ENCODE data around the gene ADAP2.

Gene ADAP2

DNA sequence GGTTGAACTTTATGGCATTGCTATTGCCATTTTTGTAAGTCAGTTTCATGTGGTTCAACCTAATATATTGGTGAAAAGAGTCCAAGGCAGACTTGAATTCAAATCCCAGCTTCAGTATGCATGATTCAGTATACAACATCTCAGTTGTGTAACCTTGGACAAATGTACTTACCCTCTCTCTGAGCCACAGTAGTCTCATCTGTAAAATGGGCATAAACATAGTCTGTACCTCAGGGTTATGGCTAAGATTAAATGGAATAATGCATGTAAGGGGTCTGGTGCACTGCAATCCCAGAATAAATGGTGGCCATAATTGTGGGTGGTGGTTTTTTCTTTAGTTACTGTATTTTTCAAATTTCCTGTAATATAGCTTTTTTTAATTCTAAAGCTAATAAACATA, 4.7 kb upstream of the ADAP2 start:
- TF ChIP-seq POLR2AphosphoS5 (IDR thresholded peaks at IDR 0.05; ENCODE audit: low read depth, low read length) (no peak), FOXP2 (optimal IDR thresholded peaks at IDR 0.05; ENCODE audit: borderline replicate concordance, extremely low read depth, extremely low read length, insufficient read depth) (no peak), TAF1 (IDR thresholded peaks at IDR 0.05; ENCODE audit: borderline replicate concordance, insufficient read depth, low read length) (no peak), SIN3A (IDR thresholded peaks at IDR 0.05; ENCODE audit: borderline replicate concordance, insufficient read depth, low read length) (no peak)
- TF ChIP-seq, protein P1, sequence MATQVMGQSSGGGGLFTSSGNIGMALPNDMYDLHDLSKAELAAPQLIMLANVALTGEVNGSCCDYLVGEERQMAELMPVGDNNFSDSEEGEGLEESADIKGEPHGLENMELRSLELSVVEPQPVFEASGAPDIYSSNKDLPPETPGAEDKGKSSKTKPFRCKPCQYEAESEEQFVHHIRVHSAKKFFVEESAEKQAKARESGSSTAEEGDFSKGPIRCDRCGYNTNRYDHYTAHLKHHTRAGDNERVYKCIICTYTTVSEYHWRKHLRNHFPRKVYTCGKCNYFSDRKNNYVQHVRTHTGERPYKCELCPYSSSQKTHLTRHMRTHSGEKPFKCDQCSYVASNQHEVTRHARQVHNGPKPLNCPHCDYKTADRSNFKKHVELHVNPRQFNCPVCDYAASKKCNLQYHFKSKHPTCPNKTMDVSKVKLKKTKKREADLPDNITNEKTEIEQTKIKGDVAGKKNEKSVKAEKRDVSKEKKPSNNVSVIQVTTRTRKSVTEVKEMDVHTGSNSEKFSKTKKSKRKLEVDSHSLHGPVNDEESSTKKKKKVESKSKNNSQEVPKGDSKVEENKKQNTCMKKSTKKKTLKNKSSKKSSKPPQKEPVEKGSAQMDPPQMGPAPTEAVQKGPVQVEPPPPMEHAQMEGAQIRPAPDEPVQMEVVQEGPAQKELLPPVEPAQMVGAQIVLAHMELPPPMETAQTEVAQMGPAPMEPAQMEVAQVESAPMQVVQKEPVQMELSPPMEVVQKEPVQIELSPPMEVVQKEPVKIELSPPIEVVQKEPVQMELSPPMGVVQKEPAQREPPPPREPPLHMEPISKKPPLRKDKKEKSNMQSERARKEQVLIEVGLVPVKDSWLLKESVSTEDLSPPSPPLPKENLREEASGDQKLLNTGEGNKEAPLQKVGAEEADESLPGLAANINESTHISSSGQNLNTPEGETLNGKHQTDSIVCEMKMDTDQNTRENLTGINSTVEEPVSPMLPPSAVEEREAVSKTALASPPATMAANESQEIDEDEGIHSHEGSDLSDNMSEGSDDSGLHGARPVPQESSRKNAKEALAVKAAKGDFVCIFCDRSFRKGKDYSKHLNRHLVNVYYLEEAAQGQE (IDR thresholded peaks at IDR 0.05; ENCODE audit: insufficient read depth in 1 of 2, low read depth in 2 of 2, low read length in 2 of 2), result no peak

DNA sequence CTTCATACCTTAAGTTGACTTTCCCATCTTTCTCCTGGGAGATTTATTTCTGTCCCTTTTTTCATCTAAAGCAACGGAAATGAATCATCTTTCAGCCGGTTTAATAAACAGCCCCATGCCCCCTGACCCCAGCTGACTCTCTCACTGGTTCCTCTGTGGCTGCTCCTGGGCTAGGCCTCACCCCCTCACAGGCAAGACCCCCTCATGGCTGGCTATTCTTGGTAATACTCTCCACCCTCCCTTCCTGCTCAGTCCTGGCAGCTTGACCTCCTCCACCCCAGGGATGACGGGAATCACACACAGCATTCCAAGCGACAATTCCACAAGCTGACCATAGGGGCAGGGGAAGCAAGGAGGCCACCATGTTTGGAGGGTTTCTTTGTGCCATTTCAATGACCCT, 1.5 kb upstream of the ADAP2 start:
- TF ChIP-seq TAF1 (IDR thresholded peaks at IDR 0.05; ENCODE audit: borderline replicate concordance, insufficient read depth, low read length), result no peak
- no peak for TF ChIP-seq POLR2AphosphoS5 (IDR thresholded peaks at IDR 0.05; ENCODE audit: low read depth, low read length)
- no peak for TF ChIP-seq FOXP2 (optimal IDR thresholded peaks at IDR 0.05; ENCODE audit: borderline replicate concordance, extremely low read depth, extremely low read length, insufficient read depth)
- TF ChIP-seq, protein P1 (IDR thresholded peaks at IDR 0.05; ENCODE audit: insufficient read depth in 1 of 2, low read depth in 2 of 2, low read length in 2 of 2), result no peak
- TF ChIP-seq SIN3A (IDR thresholded peaks at IDR 0.05; ENCODE audit: borderline replicate concordance, insufficient read depth, low read length), result no peak

DNA sequence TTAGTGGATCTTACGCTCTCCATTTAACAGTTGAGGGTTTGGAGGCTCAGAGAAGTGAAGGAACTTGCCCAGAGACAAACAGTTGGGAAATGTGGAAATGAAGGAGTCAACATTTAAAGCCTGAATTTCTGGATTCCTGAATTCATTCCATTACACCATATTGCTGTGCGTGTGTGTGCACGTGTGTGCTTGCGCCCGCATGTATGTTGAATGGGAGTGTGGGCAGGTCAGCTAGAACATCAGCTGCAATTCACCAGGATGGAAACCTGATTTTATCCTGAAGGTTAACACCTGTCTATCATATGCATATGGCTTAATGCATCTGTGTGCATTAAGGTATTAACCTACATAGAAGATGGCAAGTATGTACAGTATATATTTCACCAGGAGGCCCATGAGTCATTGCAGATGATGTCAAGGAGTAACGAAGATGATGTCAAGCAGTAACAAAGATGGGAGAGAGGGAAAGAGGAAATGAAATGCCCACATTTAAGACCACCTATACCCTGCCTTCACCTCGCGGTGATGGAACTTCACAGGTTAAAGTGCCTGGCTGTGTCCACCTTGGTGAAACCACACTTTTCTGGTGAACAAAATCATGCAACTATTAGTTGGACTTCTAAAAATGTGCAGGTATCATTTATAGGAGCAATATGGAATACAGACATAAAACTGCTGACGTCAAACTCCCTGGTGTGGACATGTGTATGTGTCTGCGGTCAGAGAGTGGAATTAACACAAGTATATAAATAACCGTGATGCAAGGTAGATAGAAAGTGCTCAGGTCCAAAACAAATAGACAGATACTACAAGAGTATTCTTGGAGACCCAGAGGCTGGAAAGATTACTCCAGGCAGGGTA, 832 bp upstream of the ADAP2 start:
- no peak for TF ChIP-seq SIN3A (IDR thresholded peaks at IDR 0.05; ENCODE audit: borderline replicate concordance, insufficient read depth, low read length)
- no peak for TF ChIP-seq TAF1 (IDR thresholded peaks at IDR 0.05; ENCODE audit: borderline replicate concordance, insufficient read depth, low read length)
- TF ChIP-seq, protein P1 (IDR thresholded peaks at IDR 0.05; ENCODE audit: insufficient read depth in 1 of 2, low read depth in 2 of 2, low read length in 2 of 2), result no peak
- TF ChIP-seq POLR2AphosphoS5 (IDR thresholded peaks at IDR 0.05; ENCODE audit: low read depth, low read length), result no peak
- TF ChIP-seq FOXP2 (optimal IDR thresholded peaks at IDR 0.05; ENCODE audit: borderline replicate concordance, extremely low read depth, extremely low read length, insufficient read depth), result no peak

GRCh38 chr17:30922235-30923030, 688 bp downstream of the ADAP2 start:
- TF ChIP-seq SIN3A (IDR thresholded peaks at IDR 0.05; ENCODE audit: borderline replicate concordance, insufficient read depth, low read length) (no peak), TAF1 (IDR thresholded peaks at IDR 0.05; ENCODE audit: borderline replicate concordance, insufficient read depth, low read length) (no peak)
- TF ChIP-seq, protein P1 (IDR thresholded peaks at IDR 0.05; ENCODE audit: insufficient read depth in 1 of 2, low read depth in 2 of 2, low read length in 2 of 2), result no peak
